Neural progenitor cell (in vitro differentiated cells): Measurements from ENCODE around the gene PRKAB1. TPM values are rescaled to one million over a fixed set of nuclear protein-coding genes. Genes with fewer than 3 reads are reported as not detected.

Experiments
- DNase-seq: peaks from one replicate; pipeline ENCODE4 v3.0.0-alpha.2; 2016; ENCODE audit warnings: low spot score
- H2AFZ ChIP-seq: fragments of 200-600 bp; sonication (generic); replicated peaks from 2 replicates; pipeline ENCODE4 v1.6.1; 2016; ENCODE audit warnings: antibody characterized with exemption
- H3F3A ChIP-seq: fragments of 200-600 bp; sonication (generic); 2 replicates; pipeline ENCODE4 v1.6.1; 2016; ENCODE audit warnings: antibody characterized with exemption, low read depth
- H3K27ac ChIP-seq: fragments of 200-600 bp; sonication (generic); 2 replicates; pipeline ENCODE4 v1.5.1; 2016; ENCODE audit warnings: mild to moderate bottlenecking
- H3K27me3 ChIP-seq: fragments of 200-600 bp; sonication (generic); 2 replicates; pipeline ENCODE4 v1.6.1; 2016; ENCODE audit warnings: mild to moderate bottlenecking, moderate library complexity
- H3K36me3 ChIP-seq: fragments of 200-600 bp; sonication (generic); 2 replicates; pipeline ENCODE4 v1.5.1; 2016
- H3K4me1 ChIP-seq: fragments of 200-600 bp; sonication (generic); 2 replicates; pipeline ENCODE4 v1.6.1; 2016; ENCODE audit warnings: mixed run types
- H3K4me2 ChIP-seq: fragments of 200-600 bp; sonication (generic); 2 replicates; pipeline ENCODE4 v1.6.1; 2016
- H3K4me3 ChIP-seq: fragments of 200-600 bp; sonication (generic); 2 replicates; pipeline ENCODE4 v1.5.1; 2016
- H3K79me2 ChIP-seq: fragments of 200-600 bp; sonication (generic); 2 replicates; pipeline ENCODE4 v1.6.1; 2016; ENCODE audit warnings: low read depth
- H3K9ac ChIP-seq: fragments of 200-600 bp; sonication (generic); 2 replicates; pipeline ENCODE4 v1.6.1; 2016
- H3K9me3 ChIP-seq: fragments of 200-600 bp; sonication (generic); 2 replicates; pipeline ENCODE4 v1.5.1; 2016; ENCODE audit warnings: low read depth
- H4K20me1 ChIP-seq: fragments of 200-600 bp; sonication (generic); 2 replicates; pipeline ENCODE4 v1.6.1; 2016; ENCODE audit warnings: low read depth
- H3K27ac Mint-ChIP-seq: 3 replicates; pipeline ENCODE4 v1.8.0; 2021; ENCODE audit warnings: mixed read lengths
- H3K27me3 Mint-ChIP-seq: 2 replicates; pipeline ENCODE4 v1.8.0; 2022; ENCODE audit warnings: low read depth, mild to moderate bottlenecking, inconsistent platforms, moderate library complexity, mixed read lengths; ENCODE audit not compliant: insufficient read depth
- H3K36me3 Mint-ChIP-seq: 3 replicates; pipeline ENCODE4 v1.8.0; 2021; ENCODE audit warnings: mixed read lengths
- H3K4me1 Mint-ChIP-seq: 3 replicates; pipeline ENCODE4 v1.8.0; 2021; ENCODE audit warnings: mixed read lengths
- H3K4me3 Mint-ChIP-seq: 3 replicates; pipeline ENCODE4 v1.8.0; 2021; ENCODE audit warnings: mild to moderate bottlenecking, moderate library complexity, mixed read lengths
- H3K9me3 Mint-ChIP-seq: 3 replicates; pipeline ENCODE4 v1.8.0; 2020; ENCODE audit warnings: mixed read lengths
- CTCF ChIP-seq: fragments of 200-600 bp; sonication (generic); IDR thresholded peaks from 2 replicates; pipeline ENCODE4 v1.5.1; 2017; ENCODE audit warnings: antibody characterized with exemption, mild to moderate bottlenecking
- EZH2 ChIP-seq: fragments of 200-600 bp; sonication (generic); IDR thresholded peaks from 2 replicates; pipeline ENCODE4 v1.6.1; 2017; ENCODE audit warnings: antibody characterized with exemption, mild to moderate bottlenecking, moderate library complexity
- EZH2phosphoT487 ChIP-seq: fragments of 200-600 bp; sonication (generic); IDR thresholded peaks from 2 replicates; pipeline ENCODE4 v1.6.1; 2017; ENCODE audit warnings: antibody characterized with exemption
- total RNA-seq: library from RNA; depleted of rRNA; stranded (reverse); fragments of >200 nt; gene quantifications from 2 replicates; pipeline ENCODE4 v1.2.3, GENCODE V29; 2015; ENCODE audit warnings: low replicate concordance

The PRKAB1 gene
- total RNA-seq, 1 donor from 2014 or later, result 24.5 TPM

- Histone ChIP-seq H3K4me2 (peak overlapping the region; percentile 80), H3K79me2 (peaks cover 39% of the 10 kb centered on the region), H3K9ac (no peak overlapping the region), H2AFZ (peak overlapping the region; percentile 99), H3K36me3 (peaks cover 6% of the 10 kb centered on the region), H3F3A (peaks cover 18% of the 10 kb centered on the region), H3K9me3 (no peaks in the 10 kb centered on the region), H3K4me3 (peak overlapping the region; percentile 77), H3K27me3 (peaks cover 12% of the 10 kb centered on the region), H3K4me1 (peaks cover 4% of the 10 kb centered on the region), H3K27ac (no peak overlapping the region), H4K20me1 (peaks cover 18% of the 10 kb centered on the region)
- Mint-ChIP-seq H3K27me3 (peaks cover 2% of the 10 kb centered on the region), H3K9me3 (no peaks in the 10 kb centered on the region), H3K4me1 (peaks cover 19% of the 10 kb centered on the region), H3K27ac (no peak overlapping the region), H3K4me3 (peak overlapping the region; percentile 92), H3K36me3 (peaks cover under 1% of the 10 kb centered on the region)
- TF ChIP-seq EZH2phosphoT487, result no peak
- no peak for TF ChIP-seq CTCF
- no peak for TF ChIP-seq EZH2
- no peak for DNase-seq
These were observed 895 bp upstream of the PRKAB1 start for GRCh38 chr12:119666900-119667576.

- Mint-ChIP-seq H3K27me3 (peaks cover 2% of the 10 kb centered on the region), H3K9me3 (no peaks in the 10 kb centered on the region), H3K27ac (peak overlapping the region; percentile 42), H3K4me1 (peaks cover 19% of the 10 kb centered on the region), H3K36me3 (peaks cover 10% of the 10 kb centered on the region), H3K4me3 (peak overlapping the region; percentile 92)
- no peak for TF ChIP-seq CTCF
- no peak for TF ChIP-seq EZH2
- no peak for TF ChIP-seq EZH2phosphoT487
- Histone ChIP-seq H3K4me1 (peaks cover 4% of the 10 kb centered on the region), H3F3A (peaks cover 18% of the 10 kb centered on the region), H3K9ac (peak overlapping the region; percentile 79), H3K79me2 (peaks cover 40% of the 10 kb centered on the region), H4K20me1 (peaks cover 18% of the 10 kb centered on the region), H3K36me3 (peaks cover 12% of the 10 kb centered on the region), H2AFZ (peak overlapping the region; percentile 90), H3K4me3 (peak overlapping the region; percentile 77), H3K9me3 (no peaks in the 10 kb centered on the region), H3K27me3 (peaks cover 4% of the 10 kb centered on the region), H3K4me2 (peak overlapping the region; percentile 80), H3K27ac (peak overlapping the region; percentile 85)
- DNase-seq, result no peak
These were observed 450 bp downstream of the PRKAB1 start for GRCh38 chr12:119668324-119668841.

- Histone ChIP-seq H3K27ac (no peak overlapping the region), H3K79me2 (peaks cover 40% of the 10 kb centered on the region), H3K9me3 (no peaks in the 10 kb centered on the region), H3K4me3 (no peak overlapping the region), H3K36me3 (peaks cover 12% of the 10 kb centered on the region), H3K4me1 (peaks cover 4% of the 10 kb centered on the region), H2AFZ (no peak overlapping the region), H4K20me1 (peaks cover 18% of the 10 kb centered on the region), H3K27me3 (no peaks in the 10 kb centered on the region), H3K4me2 (no peak overlapping the region), H3F3A (peaks cover 18% of the 10 kb centered on the region), H3K9ac (no peak overlapping the region)
- H3K4me1 Mint-ChIP-seq, result peaks cover 19% of the 10 kb centered on the region
- H3K27ac Mint-ChIP-seq, result no peak overlapping the region
- no peaks in the 10 kb centered on the region for H3K27me3 Mint-ChIP-seq
- no peaks in the 10 kb centered on the region for H3K9me3 Mint-ChIP-seq
- H3K36me3 Mint-ChIP-seq, result peaks cover 19% of the 10 kb centered on the region
- DNase-seq, result no peak
- peak overlapping the region; percentile 77 for H3K4me3 Mint-ChIP-seq
- TF ChIP-seq EZH2phosphoT487, result no peak
- no peak for TF ChIP-seq EZH2
- no peak for TF ChIP-seq CTCF
These were observed 2.0 kb downstream of the PRKAB1 start for GRCh38 chr12:119669744-119670472.
